ENCODE data around the gene KRTAP5-2. TPM values are rescaled to one million over a fixed set of nuclear protein-coding genes. Genes with fewer than 3 reads are reported as not detected.
"Not testable (repeated sequence)": the region's sequence is repeated elsewhere in the genome, so short reads cannot be mapped to it uniquely, and the experiment has no call there.

KRTAP5-2 gene
- total and polyA plus RNA-seq, 2 experiments from 2014 or later = not detected

GRCh38 chr11:1608363-1608762 lies 10.3 kb upstream of the KRTAP5-2 start, which contains the start of gene KRTAP5-3:
TSS of gene KRTAP5-3 (minus strand) at chr11:1608463. CDS start at chr11:1608385, 78 bp downstream.
- TF ChIP-seq EZH2phosphoT487 (IDR thresholded peaks at IDR 0.05; ENCODE audit: insufficient read depth, low read depth) = no peak

GRCh38 chr11:1607901-1608300 lies 9.8 kb upstream of the KRTAP5-2 start:
- H3K4me1 ChIP-seq (ENCODE audit: insufficient read depth); H2AFZ ChIP-seq; H3K27ac ChIP-seq; H3K9ac ChIP-seq; H3K4me2 ChIP-seq (ENCODE audit: unreplicated experiment); H3F3A ChIP-seq (ENCODE audit: insufficient read depth); DNase-seq; H3K9me3 ChIP-seq (ENCODE audit: low read depth); H3K79me2 ChIP-seq (ENCODE audit: insufficient read depth); H4K20me1 ChIP-seq (ENCODE audit: insufficient read depth); H3K9me2 ChIP-seq (ENCODE audit: insufficient read depth); H3K4me3 ChIP-seq; in situ Hi-C loops (cut with MboI); H3K36me3 ChIP-seq (ENCODE audit: low read depth): not testable (repeated sequence)
- 11 to 13% methylated on average over 4 to 5 of the region's 5 CpGs for WGBS, 2 experiments (ENCODE audit: low coverage in 1 of 2, low lambda C conversion rate in 2 of 2, missing lambda C conversion rate in 2 of 2)
- peaks cover 32% of the 10 kb centered on the region for H3K27me3 ChIP-seq (replicated peaks; ENCODE audit: insufficient read depth)

More at GRCh38 chr11:1608363-1608762, 10.3 kb upstream of the KRTAP5-2 start, which contains the start of gene KRTAP5-3:
- H3F3A ChIP-seq (ENCODE audit: insufficient read depth) = no peaks in the 10 kb centered on the region
- H3K27me3 ChIP-seq (replicated peaks; ENCODE audit: insufficient read depth) = peaks cover 32% of the 10 kb centered on the region
- no peak within 1 kb of the TSS for H3K9ac ChIP-seq
- no peak within 1 kb of the TSS for H3K4me3 ChIP-seq
- 36 to 38% methylated on average over 4 of the region's 4 CpGs for WGBS, 2 experiments (ENCODE audit: low coverage in 1 of 2, low lambda C conversion rate in 2 of 2, missing lambda C conversion rate in 2 of 2)
- no peak within 1 kb of the TSS for H3K27ac ChIP-seq
- H3K9me3 ChIP-seq (ENCODE audit: low read depth) = no peaks in the 10 kb centered on the region
- H3K9me2 ChIP-seq (ENCODE audit: insufficient read depth) = no peaks in the 10 kb centered on the region
- H4K20me1 ChIP-seq (ENCODE audit: insufficient read depth) = no peaks in the 10 kb centered on the region
- DNase-seq = no peak
- H2AFZ ChIP-seq = no peak within 1 kb of the TSS
- H3K4me1 ChIP-seq (ENCODE audit: insufficient read depth) = no peaks in the 10 kb centered on the region
- H3K36me3 ChIP-seq (ENCODE audit: low read depth) = no peaks in the 10 kb centered on the region
- H3K79me2 ChIP-seq (ENCODE audit: insufficient read depth) = no peaks in the 10 kb centered on the region
- in situ Hi-C loops (cut with MboI) = no loop called here
- no peak within 1 kb of the TSS for H3K4me2 ChIP-seq (ENCODE audit: unreplicated experiment)

GRCh38 chr11:1607156-1607845 lies 9.2 kb upstream of the KRTAP5-2 start:
- in situ Hi-C loops (cut with MboI); H3F3A ChIP-seq (ENCODE audit: insufficient read depth); H3K9me3 ChIP-seq (ENCODE audit: low read depth); H3K4me2 ChIP-seq (ENCODE audit: unreplicated experiment); DNase-seq; H3K4me1 ChIP-seq (ENCODE audit: insufficient read depth); H3K36me3 ChIP-seq (ENCODE audit: low read depth); H3K27ac ChIP-seq; H3K79me2 ChIP-seq (ENCODE audit: insufficient read depth); H3K9ac ChIP-seq; H3K4me3 ChIP-seq; H2AFZ ChIP-seq; H4K20me1 ChIP-seq (ENCODE audit: insufficient read depth); H3K9me2 ChIP-seq (ENCODE audit: insufficient read depth): not testable (repeated sequence)
- H3K27me3 ChIP-seq (replicated peaks; ENCODE audit: insufficient read depth) = peaks cover 34% of the 10 kb centered on the region
- WGBS, 2 experiments (ENCODE audit: low coverage in 1 of 2, low lambda C conversion rate in 2 of 2, missing lambda C conversion rate in 2 of 2) = 18 to 25% methylated on average over 16 to 18 of the region's 18 CpGs

GRCh38 chr11:1605923-1606322 lies 7.8 kb upstream of the KRTAP5-2 start:
- H3K4me3 ChIP-seq = not testable (repeated sequence)

GRCh38 chr11:1604711-1605110 lies 6.6 kb upstream of the KRTAP5-2 start:
- Histone ChIP-seq H3K9ac (no peak overlapping the region), H3K27ac (no peak overlapping the region), H4K20me1 (ENCODE audit: insufficient read depth) (no peaks in the 10 kb centered on the region), H3K9me3 (ENCODE audit: low read depth) (no peaks in the 10 kb centered on the region), H3K79me2 (ENCODE audit: insufficient read depth) (no peaks in the 10 kb centered on the region), H2AFZ (no peak overlapping the region), H3K36me3 (ENCODE audit: low read depth) (no peaks in the 10 kb centered on the region), H3K9me2 (ENCODE audit: insufficient read depth) (no peaks in the 10 kb centered on the region), H3K4me3 (no peak overlapping the region), H3K27me3 (replicated peaks; ENCODE audit: insufficient read depth) (peaks cover 59% of the 10 kb centered on the region), H3K4me1 (ENCODE audit: insufficient read depth) (no peaks in the 10 kb centered on the region), H3F3A (ENCODE audit: insufficient read depth) (no peaks in the 10 kb centered on the region), H3K4me2 (ENCODE audit: unreplicated experiment) (no peak overlapping the region)
- DNase-seq = no peak
- in situ Hi-C loops (cut with MboI) = no loop called here
- TF ChIP-seq EZH2 (IDR thresholded peaks at IDR 0.05; ENCODE audit: insufficient read depth, poor library complexity, severe bottlenecking) = no peak
- TF ChIP-seq EZH2phosphoT487 (IDR thresholded peaks at IDR 0.05; ENCODE audit: insufficient read depth, low read depth) = no peak
- 45 to 49% methylated on average over 7 of the region's 7 CpGs for WGBS, 2 experiments (ENCODE audit: low coverage in 1 of 2, low lambda C conversion rate in 2 of 2, missing lambda C conversion rate in 2 of 2)

More at GRCh38 chr11:1605923-1606322, 7.8 kb upstream of the KRTAP5-2 start:
- H3F3A ChIP-seq (ENCODE audit: insufficient read depth); H3K4me2 ChIP-seq (ENCODE audit: unreplicated experiment); H3K79me2 ChIP-seq (ENCODE audit: insufficient read depth); H3K36me3 ChIP-seq (ENCODE audit: low read depth); DNase-seq; H3K9ac ChIP-seq; H2AFZ ChIP-seq; H3K9me2 ChIP-seq (ENCODE audit: insufficient read depth); H3K27ac ChIP-seq; in situ Hi-C loops (cut with MboI); H3K9me3 ChIP-seq (ENCODE audit: low read depth); H4K20me1 ChIP-seq (ENCODE audit: insufficient read depth); H3K4me1 ChIP-seq (ENCODE audit: insufficient read depth): not testable (repeated sequence)
- peaks cover 47% of the 10 kb centered on the region for H3K27me3 ChIP-seq (replicated peaks; ENCODE audit: insufficient read depth)
- 63 to 65% methylated on average over 13 of the region's 13 CpGs for WGBS, 2 experiments (ENCODE audit: low coverage in 1 of 2, low lambda C conversion rate in 2 of 2, missing lambda C conversion rate in 2 of 2)
